Measurements from ENCODE around the gene FGF4. TPM values are rescaled to one million over a fixed set of nuclear protein-coding genes. Genes with fewer than 3 reads are reported as not detected.

Gene FGF4
- total RNA-seq, 4 donors from 2014 or later: not detected

DNA sequence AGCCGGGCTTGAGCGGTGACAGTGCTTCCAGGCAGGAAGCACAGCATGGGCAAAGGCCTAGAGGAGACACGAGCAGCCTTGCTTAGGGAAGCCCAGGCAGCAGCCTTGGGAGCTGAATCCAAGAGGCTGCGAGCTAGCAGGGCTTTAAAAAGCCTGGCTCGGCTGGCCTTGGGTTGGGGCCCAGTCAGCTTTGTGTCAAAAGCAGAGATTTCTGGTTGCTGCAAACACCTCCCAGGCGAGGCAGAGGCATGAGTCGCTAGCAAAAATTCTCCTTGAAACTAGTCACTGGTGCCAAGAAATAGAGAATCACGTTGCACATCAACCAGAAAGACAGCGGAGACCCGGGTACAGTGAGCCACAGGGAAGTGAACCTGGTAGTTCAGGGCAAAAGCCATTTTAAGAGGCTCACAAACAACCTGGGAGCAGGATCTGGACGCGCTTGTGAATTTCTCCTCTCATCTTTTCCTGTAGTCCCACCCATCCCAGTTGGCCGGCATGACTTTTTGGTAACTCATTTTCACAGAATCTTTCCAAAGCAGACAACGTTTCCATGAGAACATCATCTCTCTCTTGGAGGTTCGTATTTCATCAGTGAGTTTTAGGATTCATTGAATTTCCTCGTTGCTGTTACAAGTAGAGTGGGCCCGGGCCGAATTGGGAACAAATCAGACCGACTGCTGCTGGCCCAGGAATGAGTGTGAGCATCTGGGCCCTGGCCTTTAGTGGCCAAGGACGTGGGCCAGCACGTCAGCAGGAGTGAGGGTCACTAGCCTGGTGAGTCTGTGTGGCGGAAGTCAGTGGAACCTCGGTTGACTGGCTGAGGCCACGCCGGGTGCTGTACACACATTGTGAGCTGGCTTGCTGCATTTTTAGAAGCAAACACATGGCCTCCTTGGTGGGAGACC, 16.4 kb upstream of the FGF4 start:
- Histone ChIP-seq H3K27me3 (no peaks in the 10 kb centered on the region), H3K4me1 (no peaks in the 10 kb centered on the region), H3K36me3 (no peaks in the 10 kb centered on the region), H3K27ac (no peak overlapping the region), H3K9me3 (no peaks in the 10 kb centered on the region), H3K4me3 (replicated peaks in 1 of 3) (no peak overlapping the region)
- 64 to 65% methylated on average over 25 of the region's 25 CpGs for WGBS, 2 donors
- peak in 1 of 2 donors; percentile 7 for DNase-seq
- intact Hi-C loops (cut with DNase I): no loop called here
- TF ChIP-seq POLR2A (IDR thresholded peaks at IDR 0.05): no peak
- TF ChIP-seq, protein P1, sequence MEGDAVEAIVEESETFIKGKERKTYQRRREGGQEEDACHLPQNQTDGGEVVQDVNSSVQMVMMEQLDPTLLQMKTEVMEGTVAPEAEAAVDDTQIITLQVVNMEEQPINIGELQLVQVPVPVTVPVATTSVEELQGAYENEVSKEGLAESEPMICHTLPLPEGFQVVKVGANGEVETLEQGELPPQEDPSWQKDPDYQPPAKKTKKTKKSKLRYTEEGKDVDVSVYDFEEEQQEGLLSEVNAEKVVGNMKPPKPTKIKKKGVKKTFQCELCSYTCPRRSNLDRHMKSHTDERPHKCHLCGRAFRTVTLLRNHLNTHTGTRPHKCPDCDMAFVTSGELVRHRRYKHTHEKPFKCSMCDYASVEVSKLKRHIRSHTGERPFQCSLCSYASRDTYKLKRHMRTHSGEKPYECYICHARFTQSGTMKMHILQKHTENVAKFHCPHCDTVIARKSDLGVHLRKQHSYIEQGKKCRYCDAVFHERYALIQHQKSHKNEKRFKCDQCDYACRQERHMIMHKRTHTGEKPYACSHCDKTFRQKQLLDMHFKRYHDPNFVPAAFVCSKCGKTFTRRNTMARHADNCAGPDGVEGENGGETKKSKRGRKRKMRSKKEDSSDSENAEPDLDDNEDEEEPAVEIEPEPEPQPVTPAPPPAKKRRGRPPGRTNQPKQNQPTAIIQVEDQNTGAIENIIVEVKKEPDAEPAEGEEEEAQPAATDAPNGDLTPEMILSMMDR (IDR thresholded peaks at IDR 0.05): no peak

DNA sequence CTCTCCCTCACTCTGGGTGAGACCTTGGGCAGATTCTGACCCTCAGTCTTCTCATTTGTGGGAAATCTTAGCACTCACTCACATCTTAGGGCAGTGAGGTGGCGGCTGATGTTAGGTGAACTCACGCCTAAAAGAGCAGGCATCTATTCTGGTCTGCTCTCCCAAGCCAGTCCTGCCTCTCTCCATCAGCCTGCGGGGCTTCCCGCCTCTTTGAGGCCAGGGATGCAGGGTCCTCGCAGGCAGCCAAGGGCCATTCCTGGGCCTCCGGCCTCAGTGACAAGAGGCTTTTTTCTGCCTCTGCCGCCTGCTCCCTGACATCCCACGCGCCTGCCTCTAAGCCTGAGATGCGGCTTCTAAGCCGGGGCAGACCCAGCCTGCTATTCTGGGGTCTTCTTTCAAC, 13.8 kb upstream of the FGF4 start:
- Histone ChIP-seq H3K4me3 (replicated peaks in 1 of 3) (no peak overlapping the region), H3K9me3 (no peaks in the 10 kb centered on the region), H3K36me3 (no peaks in the 10 kb centered on the region), H3K4me1 (no peaks in the 10 kb centered on the region), H3K27me3 (no peaks in the 10 kb centered on the region), H3K27ac (no peak overlapping the region)
- TF ChIP-seq, protein P1 (IDR thresholded peaks at IDR 0.05): no peak
- no peak for TF ChIP-seq POLR2A (IDR thresholded peaks at IDR 0.05)
- 89 to 93% methylated on average over 11 of the region's 11 CpGs for WGBS, 2 donors
- intact Hi-C loops (cut with DNase I): no loop called here
- no peak for DNase-seq

DNA sequence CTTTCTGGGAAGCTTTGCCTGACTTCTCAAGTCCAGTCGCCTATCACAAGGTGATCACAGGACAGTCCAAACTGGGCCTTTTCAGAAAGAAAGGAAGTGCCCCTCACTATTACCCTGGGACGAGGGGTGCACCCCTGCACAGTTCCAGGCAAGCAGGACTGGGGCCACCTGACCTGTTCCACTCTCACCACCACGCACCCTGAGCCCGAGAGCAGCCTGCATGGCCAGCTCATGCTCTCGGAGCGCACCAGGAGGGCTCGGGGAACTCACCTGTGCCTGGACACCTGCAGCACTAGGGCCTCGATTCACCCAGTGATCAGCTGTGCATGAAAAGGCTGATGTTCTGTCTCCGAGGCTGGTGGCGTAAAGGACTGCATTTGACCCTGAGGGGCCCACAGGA, 12.8 kb upstream of the FGF4 start:
- no peaks in the 10 kb centered on the region for H3K27me3 ChIP-seq
- H3K4me3 ChIP-seq (replicated peaks in 1 of 3): no peak overlapping the region
- H3K9me3 ChIP-seq: no peaks in the 10 kb centered on the region
- H3K4me1 ChIP-seq: no peaks in the 10 kb centered on the region
- WGBS, 2 donors: 81 to 87% methylated on average over 2 to 9 of the region's 10 CpGs
- H3K36me3 ChIP-seq: no peaks in the 10 kb centered on the region
- no peak overlapping the region for H3K27ac ChIP-seq
- DNase-seq: no peak
- intact Hi-C loops (cut with DNase I): no loop called here
- TF ChIP-seq, protein P1 (IDR thresholded peaks at IDR 0.05): no peak
- no peak for TF ChIP-seq POLR2A (IDR thresholded peaks at IDR 0.05)

DNA sequence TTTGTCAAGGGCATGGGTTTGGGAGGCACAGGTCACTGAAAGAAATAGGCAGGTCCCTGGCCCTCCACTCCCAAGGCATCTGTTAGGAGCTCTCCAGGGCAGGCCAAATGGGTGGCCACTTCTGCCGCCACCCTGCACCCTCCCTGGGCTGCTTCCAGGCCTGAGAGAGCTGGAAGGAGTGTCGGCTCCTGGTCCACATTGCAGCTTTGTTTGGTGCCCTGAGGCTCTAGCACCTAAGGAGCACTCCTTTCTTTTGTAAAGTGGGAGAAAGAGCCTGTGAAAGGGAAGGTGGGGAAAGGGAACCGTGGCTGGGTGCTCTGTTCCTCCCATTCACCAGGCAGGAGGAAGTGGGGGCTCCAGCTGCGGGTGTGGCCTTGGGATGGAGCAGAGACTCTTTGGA, 12.3 kb upstream of the FGF4 start:
- no peak for DNase-seq
- no peaks in the 10 kb centered on the region for H3K9me3 ChIP-seq
- H3K27ac ChIP-seq: no peak overlapping the region
- H3K4me3 ChIP-seq (replicated peaks in 1 of 3): no peak overlapping the region
- TF ChIP-seq POLR2A (IDR thresholded peaks at IDR 0.05): no peak
- TF ChIP-seq, protein P1 (IDR thresholded peaks at IDR 0.05): no peak
- H3K27me3 ChIP-seq: no peaks in the 10 kb centered on the region
- 67 to 69% methylated on average over 4 of the region's 4 CpGs for WGBS, 2 donors
- H3K4me1 ChIP-seq: no peaks in the 10 kb centered on the region
- H3K36me3 ChIP-seq: no peaks in the 10 kb centered on the region
- intact Hi-C loops (cut with DNase I): no loop called here

DNA sequence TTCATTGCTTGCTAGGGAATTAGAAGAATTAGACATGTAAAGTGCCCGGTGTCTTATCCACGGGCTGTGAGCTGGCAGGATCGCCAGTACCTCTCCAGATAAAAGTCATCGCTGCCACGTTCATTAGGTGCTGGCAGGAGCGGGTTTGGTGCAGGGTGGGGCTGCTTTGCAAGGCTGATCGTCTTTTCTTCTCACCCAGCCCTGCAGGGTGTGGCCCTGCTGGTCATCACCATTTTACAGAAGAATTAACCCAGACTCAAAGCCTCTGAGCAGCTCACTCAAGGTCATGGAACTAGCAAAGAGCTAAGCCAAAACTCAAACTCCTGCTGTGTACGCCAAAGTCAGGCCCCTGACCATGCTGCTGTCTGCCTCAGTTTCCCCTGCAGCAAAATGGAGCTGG, 6.1 kb upstream of the FGF4 start:
- intact Hi-C loops (cut with DNase I): no loop called here
- 63 to 75% methylated on average over 6 to 8 of the region's 8 CpGs for WGBS, 2 donors
- DNase-seq: no peak
- Histone ChIP-seq H3K36me3 (no peaks in the 10 kb centered on the region), H3K9me3 (no peaks in the 10 kb centered on the region), H3K27ac (no peak overlapping the region), H3K27me3 (no peaks in the 10 kb centered on the region), H3K4me1 (no peaks in the 10 kb centered on the region), H3K4me3 (replicated peaks in 1 of 3) (no peak overlapping the region)
- TF ChIP-seq POLR2A (IDR thresholded peaks at IDR 0.05): no peak
- TF ChIP-seq, protein P1 (IDR thresholded peaks at IDR 0.05): no peak
